Sigmoid colon (tissue), 7 donors: ENCODE measurements around the gene ADCY1. TPM values are rescaled to one million over a fixed set of nuclear protein-coding genes. Genes with fewer than 3 reads are reported as not detected.

ENCODE experiments used
- DNase-seq: peaks from one replicate; pipeline ENCODE4 v3.0.0-alpha.2; 2019
- H3K27ac ChIP-seq, 4 donors: fragments of 200-600 bp; sonication (generic); one replicate each; pipeline ENCODE4 v1.5.1; 2016 to 2019; ENCODE audit warnings: mild to moderate bottlenecking in 1 of 4
- H3K27me3 ChIP-seq, 3 donors: fragments of 200-600 bp; sonication (generic); one replicate each; pipeline ENCODE4 v1.5.1; 2019; ENCODE audit warnings: mild to moderate bottlenecking in 1 of 3
- H3K36me3 ChIP-seq, 4 donors: fragments of 200-600 bp; sonication (generic); one replicate each; pipeline ENCODE4 v1.5.1; 2016 to 2019
- H3K4me1 ChIP-seq, 4 donors: fragments of 200-600 bp; sonication (generic); one replicate each; pipeline ENCODE4 v1.5.1; 2017 to 2019
- H3K4me3 ChIP-seq, 4 donors: fragments of 200-600 bp; sonication (generic); one replicate each; pipeline ENCODE4 v1.5.1; 2017 to 2019; ENCODE audit warnings: mild to moderate bottlenecking in 2 of 4, moderate library complexity in 1 of 4
- H3K9me3 ChIP-seq, 4 donors: fragments of 200-600 bp in 3 of 4; sonication (generic) in 3 of 4; one replicate each; pipeline versions ENCODE4 v1.5.1 to v1.6.1; 2013 to 2019
- EP300 ChIP-seq, 4 donors: sonication (generic); formaldehyde crosslinking; IDR thresholded peaks; one replicate each; pipeline ENCODE4 v1.6.1; 2017; ENCODE audit warnings: antibody characterized with exemption in 4 of 4
- POLR2A ChIP-seq, 2 donors: fragments of 450-650 bp; IDR thresholded peaks; one replicate each; pipeline ENCODE4 v1.6.1; 2016; ENCODE audit warnings: antibody characterized with exemption in 2 of 2, mild to moderate bottlenecking in 2 of 2, moderate library complexity in 2 of 2
- POLR2AphosphoS5 ChIP-seq, 4 donors: sonication (generic); formaldehyde crosslinking; IDR thresholded peaks; one replicate each; pipeline ENCODE4 v1.6.1; 2017; ENCODE audit warnings: antibody characterized with exemption in 4 of 4
- WGBS, 2 donors: extraction: QIAGEN DNeasy Blood & Tissue Kit; methylation state at CpG; one replicate each; pipeline ENCODE4 v1.1.7; 2013; 5-methylcytosine and 5-hydroxymethylcytosine counted together
- intact Hi-C: fragments of 100-400 bp; cut with DNase I; formaldehyde crosslinking; loops from one replicate; pipeline ENCODE4 v1.15.1; 2023
- polyA plus RNA-seq, 3 donors: library from polyadenylated mRNA; stranded (reverse); fragments of 200-250 nt; gene quantifications; one replicate each; pipeline ENCODE4 v1.2.3, GENCODE V29; 2013
- total RNA-seq, 4 donors: library from RNA; depleted of rRNA; stranded (reverse); fragments of >200 nt; gene quantifications; one replicate each; pipeline ENCODE4 v1.1.0, GENCODE V29; 2016
- TF ChIP-seq, protein P1 (sequence below), 4 experiments: fragments of 450-650 bp in 3 of 4; fragments of 200-600 bp in 1 of 4; IDR thresholded peaks; one replicate each; pipeline ENCODE4 v1.5.1; 2016 to 2019; ENCODE audit warnings: antibody characterized with exemption in 4 of 4, mild to moderate bottlenecking in 3 of 4, moderate library complexity in 2 of 4
- donor health status: healthy with polysubstance abuse.
- donor health status: Bipolar disorder and iron deficiency.
- donor health status: healthy.

ADCY1 gene
- total and polyA plus RNA-seq, 7 donors = 0.23 to 0.71 (median 0.55) TPM

DNA sequence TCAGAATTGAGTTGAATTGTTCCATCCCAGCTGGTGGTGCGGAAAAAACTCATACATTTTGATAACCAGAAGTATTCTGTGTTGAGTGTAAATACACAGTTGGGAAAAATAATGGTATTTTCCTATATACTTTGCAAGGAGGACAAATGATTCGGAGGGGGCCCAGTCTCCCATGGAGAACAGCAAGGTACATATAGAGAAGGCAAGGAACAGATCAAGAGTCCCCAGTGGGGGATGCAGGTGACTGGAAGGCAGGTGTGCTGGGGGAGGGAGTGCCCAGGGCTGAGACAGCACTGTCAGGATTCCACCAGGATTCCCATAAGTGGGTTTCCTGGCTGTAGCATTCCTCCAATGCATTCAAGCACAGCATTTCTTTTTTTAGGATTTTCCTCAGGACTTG, 10.8 kb upstream of the ADCY1 start:
- TF ChIP-seq, protein P1, sequence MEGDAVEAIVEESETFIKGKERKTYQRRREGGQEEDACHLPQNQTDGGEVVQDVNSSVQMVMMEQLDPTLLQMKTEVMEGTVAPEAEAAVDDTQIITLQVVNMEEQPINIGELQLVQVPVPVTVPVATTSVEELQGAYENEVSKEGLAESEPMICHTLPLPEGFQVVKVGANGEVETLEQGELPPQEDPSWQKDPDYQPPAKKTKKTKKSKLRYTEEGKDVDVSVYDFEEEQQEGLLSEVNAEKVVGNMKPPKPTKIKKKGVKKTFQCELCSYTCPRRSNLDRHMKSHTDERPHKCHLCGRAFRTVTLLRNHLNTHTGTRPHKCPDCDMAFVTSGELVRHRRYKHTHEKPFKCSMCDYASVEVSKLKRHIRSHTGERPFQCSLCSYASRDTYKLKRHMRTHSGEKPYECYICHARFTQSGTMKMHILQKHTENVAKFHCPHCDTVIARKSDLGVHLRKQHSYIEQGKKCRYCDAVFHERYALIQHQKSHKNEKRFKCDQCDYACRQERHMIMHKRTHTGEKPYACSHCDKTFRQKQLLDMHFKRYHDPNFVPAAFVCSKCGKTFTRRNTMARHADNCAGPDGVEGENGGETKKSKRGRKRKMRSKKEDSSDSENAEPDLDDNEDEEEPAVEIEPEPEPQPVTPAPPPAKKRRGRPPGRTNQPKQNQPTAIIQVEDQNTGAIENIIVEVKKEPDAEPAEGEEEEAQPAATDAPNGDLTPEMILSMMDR (IDR thresholded peaks at IDR 0.05) = no peak
- TF ChIP-seq POLR2AphosphoS5 (IDR thresholded peaks at IDR 0.05) (no peak), EP300 (IDR thresholded peaks at IDR 0.05) (no peak), POLR2A (IDR thresholded peaks at IDR 0.05) (no peak)
- no peak for DNase-seq
- H3K4me1 ChIP-seq = peaks cover 0 to 5% (median 0%) of the 10 kb centered on the region in 4 donors
- H3K27me3 ChIP-seq = peaks cover 0 to 6% (median 0%) of the 10 kb centered on the region in 3 donors
- intact Hi-C loops = no loop called here
- WGBS, 2 donors = 82 to 92% methylated on average over 2 of the region's 2 CpGs
- no peaks in the 10 kb centered on the region for H3K36me3 ChIP-seq
- H3K9me3 ChIP-seq = peaks cover 0 to 6% (median 2%) of the 10 kb centered on the region in 4 donors
- H3K27ac ChIP-seq = no peak overlapping the region
- H3K4me3 ChIP-seq = no peak overlapping the region

DNA sequence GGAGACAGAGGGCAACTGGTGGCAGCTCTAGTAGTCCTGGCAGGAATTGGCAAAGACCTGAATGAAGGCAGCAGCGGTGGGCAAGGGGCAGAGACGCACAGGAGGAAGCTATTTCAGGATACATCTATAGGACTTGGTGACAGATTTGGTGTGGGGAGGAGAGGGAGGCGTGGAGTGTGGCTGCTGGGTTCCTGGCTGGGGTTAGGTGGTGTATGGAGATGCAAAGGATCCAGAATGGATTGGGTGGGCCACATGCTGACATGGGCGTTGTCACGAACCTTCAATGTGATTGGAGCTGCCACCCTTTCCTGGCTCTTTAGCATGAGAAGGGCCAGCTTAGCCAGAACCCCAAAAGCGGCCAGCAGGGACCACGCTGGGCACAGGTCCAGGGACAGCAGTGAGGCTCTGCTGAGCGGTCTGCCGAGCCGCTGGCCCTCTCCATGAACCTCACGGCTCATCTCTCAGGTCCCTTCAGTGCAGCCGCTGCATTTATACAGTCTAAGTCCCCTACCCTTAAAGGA, 10.2 kb upstream of the ADCY1 start:
- 58 to 62% methylated on average over 12 of the region's 12 CpGs for WGBS, 2 donors
- peaks cover 0 to 6% (median 0%) of the 10 kb centered on the region in 3 donors for H3K27me3 ChIP-seq
- no peaks in the 10 kb centered on the region for H3K36me3 ChIP-seq
- H3K4me3 ChIP-seq = no peak overlapping the region
- intact Hi-C loops = no loop called here
- no peak for DNase-seq
- TF ChIP-seq EP300 (IDR thresholded peaks at IDR 0.05) (no peak), POLR2AphosphoS5 (IDR thresholded peaks at IDR 0.05) (no peak), POLR2A (IDR thresholded peaks at IDR 0.05) (no peak)
- TF ChIP-seq, protein P1 (IDR thresholded peaks at IDR 0.05) = no peak
- no peak overlapping the region for H3K27ac ChIP-seq
- peaks cover 0 to 5% (median 0%) of the 10 kb centered on the region in 4 donors for H3K4me1 ChIP-seq
- H3K9me3 ChIP-seq = peaks cover 0 to 6% (median 2%) of the 10 kb centered on the region in 4 donors

DNA sequence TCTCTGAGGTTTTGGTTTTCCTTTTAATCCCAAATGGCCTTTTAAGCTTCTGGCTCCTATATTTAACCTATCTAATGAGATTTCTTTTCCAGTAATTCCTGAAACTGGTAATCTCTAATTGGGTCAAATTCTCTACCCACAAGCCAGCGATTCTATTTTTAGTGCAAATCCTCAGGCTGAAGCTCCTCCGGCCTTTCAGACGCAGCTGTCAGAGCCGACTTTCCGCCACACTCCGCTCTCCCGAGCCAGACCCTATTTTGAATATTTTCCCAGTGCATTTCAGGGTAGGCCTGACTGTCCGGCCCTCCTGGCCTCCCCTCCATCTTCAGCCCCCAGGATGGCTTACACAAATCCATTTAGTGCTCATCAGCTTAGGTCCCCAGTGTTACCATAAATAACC, 9.7 kb upstream of the ADCY1 start:
- intact Hi-C loops = no loop called here
- no peak for DNase-seq
- Histone ChIP-seq H3K4me3 (no peak overlapping the region), H3K27me3 (peaks cover 0 to 6% (median 0%) of the 10 kb centered on the region in 3 donors), H3K4me1 (peaks cover 0 to 5% (median 0%) of the 10 kb centered on the region in 4 donors), H3K27ac (peak overlapping the region in 1 of 4 donors; percentile 53), H3K9me3 (peaks cover 0 to 6% (median 2%) of the 10 kb centered on the region in 4 donors), H3K36me3 (no peaks in the 10 kb centered on the region)
- TF ChIP-seq EP300 (IDR thresholded peaks at IDR 0.05) (no peak), POLR2A (IDR thresholded peaks at IDR 0.05) (no peak), POLR2AphosphoS5 (IDR thresholded peaks at IDR 0.05) (no peak)
- TF ChIP-seq, protein P1 (IDR thresholded peaks at IDR 0.05) = no peak
- 66 to 75% methylated on average over 8 of the region's 8 CpGs for WGBS, 2 donors

DNA sequence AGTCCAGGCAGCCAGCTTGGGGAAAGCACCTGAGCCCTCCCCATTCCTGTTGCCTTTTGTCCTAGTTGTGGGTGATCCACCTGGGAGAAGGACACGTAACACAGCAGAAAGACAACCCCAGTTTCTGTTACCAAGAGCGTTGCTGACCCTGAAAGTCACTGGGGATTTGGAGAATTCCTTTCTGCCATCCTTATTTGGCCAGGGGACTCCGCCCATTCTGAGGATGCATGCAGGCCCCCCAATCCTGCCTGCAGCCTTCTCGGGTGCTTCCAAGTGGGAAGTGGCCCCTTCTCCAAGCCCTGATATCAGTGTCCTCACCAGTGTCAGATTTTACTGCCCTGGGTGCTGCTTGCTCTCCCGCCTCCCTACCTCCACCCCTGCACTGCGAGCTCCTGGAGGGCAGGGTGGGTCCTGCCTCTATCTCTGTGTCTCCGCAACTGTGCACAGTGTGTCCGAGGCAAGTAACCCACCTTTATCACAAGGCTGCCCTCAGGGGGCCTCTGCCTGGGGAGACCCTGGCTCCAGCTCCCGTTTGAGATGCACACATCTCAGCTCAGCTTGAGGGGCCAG, 9.2 kb upstream of the ADCY1 start:
- Histone ChIP-seq H3K27ac (peak overlapping the region in 1 of 4 donors; percentile 53), H3K9me3 (peaks cover 0 to 3% (median 0%) of the 10 kb centered on the region in 4 donors), H3K36me3 (no peaks in the 10 kb centered on the region), H3K4me3 (no peak overlapping the region), H3K27me3 (peaks cover 0 to 6% (median 0%) of the 10 kb centered on the region in 3 donors), H3K4me1 (peaks cover 0 to 5% (median 0%) of the 10 kb centered on the region in 4 donors)
- 66 to 74% methylated on average over 9 of the region's 9 CpGs for WGBS, 2 donors
- TF ChIP-seq POLR2AphosphoS5 (IDR thresholded peaks at IDR 0.05) (no peak), POLR2A (IDR thresholded peaks at IDR 0.05) (no peak), EP300 (IDR thresholded peaks at IDR 0.05) (no peak)
- TF ChIP-seq, protein P1 (IDR thresholded peaks at IDR 0.05) = no peak
- intact Hi-C loops = no loop called here
- DNase-seq = no peak
